NCI-H446 (cell line): ENCODE measurements around the gene ERMARD.
"Not testable (repeated sequence)": the region's sequence is repeated elsewhere in the genome, so short reads cannot be mapped to it uniquely, and the experiment has no call there.

Source experiments
- DNase-seq, 2 experiments: peaks; one replicate each; lab custom pipeline; 2025; lab: John Stamatoyannopoulos, UW

The ERMARD gene

DNA sequence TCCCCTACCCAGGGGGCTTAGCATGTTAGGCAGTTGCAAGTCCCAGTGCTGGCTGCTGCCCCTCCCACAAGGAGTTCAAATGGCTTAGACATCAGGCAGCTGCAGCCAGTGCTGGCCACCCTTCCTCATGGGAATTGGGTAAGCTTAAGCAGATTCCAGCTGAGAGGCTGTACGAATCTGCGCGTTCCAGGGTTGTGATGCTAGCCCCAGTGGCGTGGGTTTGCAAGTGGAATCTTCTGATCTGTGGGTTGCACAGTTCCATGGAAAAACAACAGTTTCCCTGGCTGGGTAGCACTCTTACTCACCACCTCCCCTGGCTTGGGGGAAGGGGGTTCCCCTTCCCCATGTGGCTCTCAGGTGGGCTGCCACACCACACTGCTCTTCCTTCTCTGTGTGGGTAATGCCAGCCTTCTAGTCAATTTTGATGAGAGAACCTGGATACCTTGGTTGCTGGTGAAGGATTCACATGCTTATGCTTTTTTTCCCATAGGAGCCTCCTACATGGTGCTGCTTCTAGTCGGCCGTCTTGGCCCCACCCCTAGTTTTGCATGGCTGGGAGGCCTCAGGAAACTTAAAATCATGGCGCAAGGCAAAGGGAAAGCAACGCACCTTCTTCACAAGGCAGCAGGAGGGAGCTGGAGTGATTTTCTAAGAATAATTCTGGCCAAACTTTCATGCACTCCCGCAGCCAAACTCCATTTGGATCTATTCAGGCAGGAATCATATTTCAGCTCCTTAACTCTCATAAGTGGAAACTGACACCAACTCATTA is 13.0 kb upstream of the ERMARD start:
- DNase-seq, result no peak

GRCh38 chr6:169738976-169739529 is 12.4 kb upstream of the ERMARD start:
- DNase-seq, result no peak

DNA sequence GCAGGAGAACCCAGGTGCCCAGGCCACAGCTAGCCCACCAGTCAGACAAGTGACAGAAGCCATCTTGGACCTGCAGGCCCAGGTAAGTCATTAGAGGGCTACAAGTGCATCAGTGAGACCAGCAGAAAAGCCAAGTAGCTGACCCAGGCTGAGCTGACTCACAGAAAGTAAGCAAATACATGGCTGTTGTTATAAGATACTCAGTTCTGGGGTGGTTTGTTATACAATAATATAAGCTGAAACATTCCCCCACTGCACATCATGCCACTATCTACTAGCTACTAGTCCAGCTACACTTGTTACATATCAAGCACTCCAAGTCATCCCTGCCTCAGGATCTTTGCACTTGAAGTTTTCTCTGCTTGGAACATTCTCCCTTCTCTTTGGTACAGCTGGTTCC is 10.1 kb upstream of the ERMARD start:
- DNase-seq, result no peak

DNA sequence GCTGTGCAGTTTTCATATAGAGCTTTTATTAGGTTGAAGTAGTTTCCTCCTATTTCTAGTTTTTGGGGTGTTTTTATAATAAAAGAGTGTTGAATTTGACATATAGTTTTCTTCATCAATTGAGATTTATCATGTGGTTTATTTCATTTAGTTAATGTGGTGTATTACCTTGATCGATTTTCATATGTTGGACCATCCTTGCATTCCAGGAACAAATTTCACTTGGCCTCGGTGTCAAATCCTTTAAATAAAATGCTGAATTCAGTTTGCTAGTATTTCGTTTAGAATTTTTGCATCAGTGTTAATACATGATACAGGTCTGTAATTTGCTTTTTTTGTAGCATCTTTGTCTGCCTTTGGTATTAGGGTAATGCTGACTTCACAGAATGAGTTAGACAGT is 6.0 kb upstream of the ERMARD start:
- no peak for DNase-seq

- no peak for DNase-seq
Observed at GRCh38 chr6:169746556-169746955, 4.9 kb upstream of the ERMARD start.

GRCh38 chr6:169752074-169752623 is 727 bp downstream of the ERMARD start:
- DNase-seq, result no peak

- DNase-seq, result no peak
Observed at GRCh38 chr6:169755162-169755561, 3.7 kb downstream of the ERMARD start.

DNA sequence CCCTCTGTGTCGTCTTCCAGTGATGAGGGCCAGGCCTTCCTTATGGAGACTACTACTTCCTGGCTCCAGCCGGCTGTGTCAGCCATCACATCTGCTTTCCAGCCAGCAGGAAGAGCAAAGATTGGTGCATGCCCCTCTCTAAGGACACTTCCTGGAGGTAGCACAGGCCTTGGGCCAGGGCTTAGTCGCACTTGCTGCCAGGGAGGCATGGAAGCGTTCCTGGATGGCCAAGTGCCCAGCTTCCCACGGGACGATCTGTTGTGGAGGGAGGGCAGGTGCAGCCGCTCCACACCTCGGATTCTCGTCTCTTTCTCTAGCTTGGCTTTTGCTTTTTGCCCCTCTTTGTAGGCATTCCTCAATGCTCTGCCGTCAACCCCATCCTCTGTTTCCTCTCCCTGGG is 11.9 kb downstream of the ERMARD start:
- no peak for DNase-seq

DNA sequence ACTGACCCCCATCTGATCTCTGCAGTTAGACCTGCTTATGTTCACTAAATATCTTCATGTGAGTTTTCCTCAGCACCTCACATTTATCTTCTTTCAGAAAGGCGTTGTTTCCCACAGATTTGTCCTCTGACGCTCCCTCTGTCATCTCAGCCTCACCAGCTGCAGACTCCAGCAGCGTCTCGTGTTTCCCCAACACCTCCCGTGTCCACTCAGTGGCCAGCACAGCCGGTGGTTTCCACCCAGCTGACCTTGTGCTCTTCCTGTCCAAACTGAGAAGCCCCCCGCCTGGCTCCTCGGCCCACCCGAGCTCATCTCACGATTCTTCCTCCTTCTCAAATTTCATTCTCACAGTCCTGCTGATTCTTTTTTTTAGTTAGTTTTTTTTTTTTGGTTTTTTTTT is 12.5 kb downstream of the ERMARD start:
- no peak for DNase-seq

DNA sequence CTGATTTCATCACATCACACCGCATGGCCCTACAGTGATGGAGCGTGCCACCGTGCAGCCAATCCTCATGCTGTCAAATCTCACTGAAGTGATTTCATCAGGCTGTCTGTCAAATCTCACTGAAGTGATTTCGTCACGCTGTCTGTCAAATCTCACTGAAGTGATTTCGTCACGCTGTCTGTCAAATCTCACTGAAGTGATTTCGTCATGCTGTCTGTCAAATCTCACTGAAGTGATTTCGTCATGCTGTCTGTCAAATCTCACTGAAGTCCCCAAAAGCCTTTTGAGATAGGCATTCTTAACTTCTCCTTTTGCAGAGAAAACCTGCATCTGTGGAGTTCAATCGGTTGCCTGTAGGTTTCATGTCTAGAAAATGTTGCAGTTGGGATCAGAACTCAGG is 14.4 kb downstream of the ERMARD start:
- DNase-seq, result not testable (repeated sequence)

DNA sequence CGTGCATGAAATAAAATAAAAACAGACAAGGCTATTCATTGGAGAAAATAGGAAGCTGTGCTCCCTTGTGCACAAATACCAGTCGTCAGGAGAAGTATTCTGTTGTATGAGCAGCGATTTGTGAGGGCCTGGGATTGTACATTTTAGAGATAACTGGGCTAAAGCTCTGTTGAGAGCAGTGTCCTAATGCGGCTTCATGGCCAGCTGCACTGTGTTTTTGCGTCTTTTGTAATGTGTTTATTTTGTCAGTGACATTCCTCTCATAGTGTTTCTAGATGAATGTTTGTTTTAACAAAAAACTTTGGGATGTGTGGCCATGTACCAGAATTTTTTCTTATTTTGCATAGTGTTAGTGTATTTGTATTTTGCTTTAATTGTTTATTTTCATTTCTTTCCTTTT is 14.8 kb downstream of the ERMARD start:
- no peak for DNase-seq

GRCh38 chr6:169766921-169767736 is 15.7 kb downstream of the ERMARD start:
- DNase-seq, result no peak

GRCh38 chr6:169774347-169774746 is 22.9 kb downstream of the ERMARD start:
- no peak for DNase-seq

DNA sequence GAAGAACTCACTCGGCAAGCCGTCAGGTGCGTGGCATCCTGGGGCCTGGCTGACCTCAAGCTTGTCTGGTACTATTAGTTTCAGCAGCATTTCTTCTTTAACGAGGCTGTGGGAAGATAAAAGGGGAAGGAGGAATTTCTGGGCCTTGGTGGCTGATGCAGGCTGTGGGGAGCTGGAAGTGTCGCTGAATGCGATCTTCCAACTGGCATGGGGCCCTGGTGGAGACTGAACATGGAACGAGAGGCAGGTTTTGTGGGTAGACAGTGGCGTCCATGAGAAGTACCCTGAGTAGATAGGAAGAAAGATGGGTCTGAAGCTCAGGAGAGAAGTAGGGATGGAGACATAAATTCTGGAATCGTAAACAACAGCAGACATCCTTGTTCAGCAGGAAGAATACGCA is 23.9 kb downstream of the ERMARD start:
- no peak for DNase-seq

DNA sequence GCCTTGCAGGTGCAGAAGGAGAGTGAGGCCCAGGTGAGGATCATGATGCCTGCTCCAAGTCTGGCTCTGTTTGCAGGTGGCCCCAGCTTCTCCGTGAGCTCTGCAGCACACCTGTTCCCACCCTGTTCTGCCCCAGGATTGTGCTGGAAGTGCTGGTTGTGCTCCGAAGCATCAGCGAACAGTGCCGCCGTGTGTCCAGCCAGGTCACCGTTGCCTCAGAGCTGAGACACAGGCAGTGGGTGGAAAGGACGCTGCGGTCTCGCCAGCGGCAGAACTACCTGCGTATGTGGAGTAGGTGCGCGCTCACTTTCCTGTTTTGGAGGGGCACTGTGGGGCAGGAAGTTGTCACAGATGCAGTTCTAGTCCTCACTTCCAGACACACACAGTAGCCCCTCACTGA is 25.0 kb downstream of the ERMARD start:
- no peak for DNase-seq

- DNase-seq, result no peak
Observed at GRCh38 chr6:169777896-169778295, 26.5 kb downstream of the ERMARD start.

DNA sequence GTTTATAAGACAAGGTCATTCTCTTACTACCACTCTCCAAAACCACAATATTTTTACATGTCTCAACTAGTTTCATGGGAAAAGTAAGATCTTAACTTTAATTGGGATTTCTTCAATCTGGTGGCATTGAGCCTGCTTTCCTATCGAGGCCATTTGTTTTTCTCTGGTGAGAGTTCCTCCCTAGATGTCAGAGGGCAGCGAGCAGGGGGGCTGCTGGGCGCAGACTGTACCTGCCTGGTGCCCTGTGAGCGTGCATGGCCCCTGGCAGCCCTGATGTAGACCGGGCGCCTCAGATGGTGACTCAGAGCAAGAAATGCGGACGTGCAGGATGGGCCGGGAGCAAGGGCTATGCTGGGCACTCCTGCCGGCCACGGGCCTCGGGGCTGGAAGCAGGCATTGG is 27.2 kb downstream of the ERMARD start:
- DNase-seq, result no peak

DNA sequence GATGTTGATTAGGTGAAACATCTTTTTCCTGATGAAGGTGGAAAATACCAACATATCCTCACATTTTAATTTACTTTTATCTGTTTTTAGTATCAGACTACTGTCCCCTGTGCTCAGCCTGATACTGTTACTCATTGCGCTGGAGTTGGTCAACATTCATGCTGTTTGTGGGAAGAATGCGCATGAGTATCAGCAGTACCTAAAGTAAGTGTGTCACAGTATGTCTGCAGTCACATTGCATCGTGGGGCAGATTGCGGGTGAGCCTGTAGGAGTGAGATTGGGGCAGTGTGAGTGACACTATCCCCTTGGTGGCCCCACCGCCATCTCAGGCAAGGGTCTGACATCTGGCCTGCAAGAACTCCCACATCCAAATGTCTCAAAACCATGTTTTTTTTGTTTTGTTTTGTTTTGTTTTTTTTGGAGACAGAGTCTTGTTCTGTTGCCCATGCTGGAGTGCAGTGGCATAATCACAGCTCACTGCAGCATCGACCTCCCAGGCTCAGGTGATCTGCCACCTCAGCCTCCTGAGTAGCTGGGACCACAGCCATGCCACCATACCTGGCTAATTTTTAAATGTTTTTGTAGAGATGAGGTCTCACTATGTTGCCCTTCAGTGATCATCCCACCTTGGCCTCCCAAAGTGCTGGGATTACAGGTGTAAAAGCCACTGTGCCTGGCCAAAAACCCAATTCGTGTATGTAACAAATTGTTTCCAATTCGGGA is 27.8 kb downstream of the ERMARD start:
- no peak for DNase-seq

DNA sequence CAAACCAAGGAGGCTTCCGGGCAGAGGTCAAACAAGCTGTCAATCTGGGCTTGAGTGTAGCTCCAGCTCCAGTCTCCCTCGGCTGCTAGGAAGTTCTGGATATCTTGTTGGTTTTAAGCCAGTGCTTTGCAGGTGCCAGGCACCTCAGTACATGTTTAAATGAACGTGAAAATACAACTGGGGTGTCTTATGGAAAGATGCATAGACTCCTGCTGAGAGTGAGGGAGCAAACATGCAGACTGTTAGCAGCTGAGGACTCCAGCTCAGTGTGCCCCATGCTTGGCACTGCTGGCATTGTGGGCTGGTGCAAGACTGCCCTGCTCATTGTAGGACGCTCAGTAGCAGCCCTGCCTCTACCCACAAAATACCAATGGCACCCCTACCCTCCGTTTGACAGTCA is 28.5 kb downstream of the ERMARD start:
- DNase-seq, result no peak

GRCh38 chr6:169780571-169781091 is 29.2 kb downstream of the ERMARD start:
- no peak for DNase-seq

DNA sequence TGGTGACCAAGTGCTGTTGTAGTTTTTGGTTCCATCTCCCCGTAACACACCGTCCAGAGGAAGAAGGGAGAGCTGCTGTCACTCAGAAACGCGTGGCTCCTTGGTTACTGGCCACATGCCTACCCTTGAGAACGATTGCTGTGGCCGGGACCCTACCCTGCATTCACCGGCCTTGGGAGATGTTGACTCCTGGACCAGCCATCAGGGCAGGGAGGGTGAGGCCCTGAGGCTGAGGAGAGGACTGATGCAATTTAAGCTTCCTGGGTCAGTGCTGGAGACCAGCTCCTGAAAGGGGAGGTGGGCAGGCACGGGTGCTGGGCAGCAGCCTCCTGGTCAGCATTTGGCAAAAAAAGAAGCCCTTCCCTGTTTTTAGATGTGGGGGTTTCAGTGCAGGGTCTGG is 31.5 kb downstream of the ERMARD start:
- no peak for DNase-seq

DNA sequence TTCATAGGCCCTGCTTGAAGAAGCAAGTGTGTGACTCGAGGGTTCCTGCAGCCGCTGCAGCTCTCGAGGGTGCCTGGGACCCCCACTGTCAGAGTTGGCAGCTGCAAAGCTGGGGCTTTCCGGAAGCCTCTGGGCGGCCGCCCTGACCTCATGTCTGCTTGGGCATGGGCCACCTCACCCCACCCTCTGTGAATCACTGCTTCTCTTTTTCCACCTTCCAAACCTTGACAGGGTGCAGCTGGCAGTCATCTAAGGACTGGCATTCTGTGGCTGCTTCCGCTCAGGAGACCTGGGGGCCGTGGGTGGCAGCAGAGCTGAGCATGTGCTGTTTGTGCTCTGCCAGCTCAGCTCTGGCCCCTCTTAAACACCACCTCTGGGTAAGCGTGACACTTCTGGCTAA is 32.0 kb downstream of the ERMARD start:
- DNase-seq, result no peak
